C4-2B (cell line): ENCODE data around the gene CD6.

Experiments used
- ZFX ChIP-seq: fragments of 450-650 bp; IDR thresholded peaks from 2 replicates; pipeline ENCODE4 v1.6.1; 2017
- TF ChIP-seq, protein P1 (sequence below): fragments of 450-650 bp; conservative IDR thresholded peaks from 2 replicates; pipeline ENCODE4 v1.5.1; 2017; ENCODE audit warnings: mild to moderate bottlenecking

DNA sequence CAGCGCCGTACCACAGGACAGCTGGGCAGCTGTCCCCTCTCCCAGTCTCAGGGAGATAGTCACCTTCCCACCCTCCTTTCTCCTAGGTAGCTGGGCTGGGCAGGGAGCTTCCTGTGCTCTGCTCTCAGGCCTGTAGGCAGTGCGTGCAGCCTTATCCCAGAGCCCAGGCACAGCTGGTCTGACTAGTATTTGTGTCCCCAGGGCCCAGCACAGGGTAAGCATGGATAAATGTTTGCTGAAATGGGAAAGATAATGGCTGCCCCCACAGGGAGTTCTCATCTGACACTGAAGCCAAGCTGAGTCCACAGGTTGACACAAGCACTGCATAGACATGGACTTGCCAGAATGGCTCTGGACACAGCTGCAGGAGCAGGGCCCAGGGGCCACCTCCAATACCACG is 29.3 kb upstream of the CD6 start:
- TF ChIP-seq, protein P1, sequence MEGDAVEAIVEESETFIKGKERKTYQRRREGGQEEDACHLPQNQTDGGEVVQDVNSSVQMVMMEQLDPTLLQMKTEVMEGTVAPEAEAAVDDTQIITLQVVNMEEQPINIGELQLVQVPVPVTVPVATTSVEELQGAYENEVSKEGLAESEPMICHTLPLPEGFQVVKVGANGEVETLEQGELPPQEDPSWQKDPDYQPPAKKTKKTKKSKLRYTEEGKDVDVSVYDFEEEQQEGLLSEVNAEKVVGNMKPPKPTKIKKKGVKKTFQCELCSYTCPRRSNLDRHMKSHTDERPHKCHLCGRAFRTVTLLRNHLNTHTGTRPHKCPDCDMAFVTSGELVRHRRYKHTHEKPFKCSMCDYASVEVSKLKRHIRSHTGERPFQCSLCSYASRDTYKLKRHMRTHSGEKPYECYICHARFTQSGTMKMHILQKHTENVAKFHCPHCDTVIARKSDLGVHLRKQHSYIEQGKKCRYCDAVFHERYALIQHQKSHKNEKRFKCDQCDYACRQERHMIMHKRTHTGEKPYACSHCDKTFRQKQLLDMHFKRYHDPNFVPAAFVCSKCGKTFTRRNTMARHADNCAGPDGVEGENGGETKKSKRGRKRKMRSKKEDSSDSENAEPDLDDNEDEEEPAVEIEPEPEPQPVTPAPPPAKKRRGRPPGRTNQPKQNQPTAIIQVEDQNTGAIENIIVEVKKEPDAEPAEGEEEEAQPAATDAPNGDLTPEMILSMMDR, result no peak
- TF ChIP-seq ZFX, result no peak
